Large intestine (tissue), 3 donors: ENCODE data around the gene WFDC10A. TPM values are rescaled to one million over a fixed set of nuclear protein-coding genes. Genes with fewer than 3 reads are reported as not detected.
"Not testable (repeated sequence)": the region's sequence is repeated elsewhere in the genome, so short reads cannot be mapped to it uniquely, and the experiment has no call there.

Source experiments
- DNase-seq, 2 donors: peaks; one replicate each; pipeline versions ENCODE4 v3.0.0 to v3.0.0-alpha.2; 2013
- H3K27ac ChIP-seq: one replicate; pipeline ENCODE4 v1.5.1; 2013; ENCODE audit warnings: low read length
- H3K27me3 ChIP-seq: 2 replicates; pipeline ENCODE4 v1.6.1; 2013; ENCODE audit warnings: low read length; ENCODE audit not compliant: control insufficient read depth, insufficient read depth
- H3K36me3 ChIP-seq: 2 replicates; pipeline ENCODE4 v1.6.1; 2013; ENCODE audit warnings: low read length; ENCODE audit not compliant: control insufficient read depth, insufficient read depth
- H3K4me1 ChIP-seq: one replicate; pipeline ENCODE4 v1.6.1; 2013; ENCODE audit warnings: low read length; ENCODE audit not compliant: control insufficient read depth, insufficient read depth
- H3K4me3 ChIP-seq: one replicate; pipeline ENCODE4 v1.5.1; 2013; ENCODE audit warnings: low read length
- H3K9me3 ChIP-seq: one replicate; pipeline ENCODE4 v1.6.1; 2013; ENCODE audit warnings: mild to moderate bottlenecking, low read depth, low read length, moderate library complexity; ENCODE audit not compliant: control insufficient read depth
- WGBS: methylation state at CpG from one replicate; pipeline ENCODE4 v1.1.5; 2013; ENCODE audit warnings: low lambda C conversion rate; ENCODE audit not compliant: insufficient coverage; 5-methylcytosine and 5-hydroxymethylcytosine counted together
- polyA plus RNA-seq: library from polyadenylated mRNA; unstranded; fragments of 120-200 nt; gene quantifications from one replicate; pipeline ENCODE4 v1.2.1, GENCODE V29; 2013

The WFDC10A gene
- polyA plus RNA-seq, 1 donor = not detected

DNA sequence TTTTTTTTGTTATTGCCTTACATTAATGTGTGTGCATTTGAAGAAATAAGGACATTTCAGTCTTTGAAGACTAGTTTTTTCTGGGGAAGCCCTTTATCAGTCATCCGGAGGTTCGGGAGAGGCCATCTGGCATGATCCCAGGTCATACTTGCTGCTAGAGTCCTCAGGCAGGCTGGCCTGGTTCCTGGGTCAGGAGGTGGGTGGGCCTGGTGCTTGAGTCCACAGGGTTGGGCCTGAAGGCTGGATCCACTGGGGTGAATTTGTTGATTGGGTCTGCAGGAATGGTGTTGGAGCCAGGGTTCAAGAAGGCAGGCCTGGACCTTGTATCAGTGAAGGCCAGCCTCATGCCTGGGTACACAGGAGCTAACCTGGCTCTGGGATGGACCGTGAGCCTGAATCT is 17.3 kb downstream of the WFDC10A start:
- H3K27ac ChIP-seq = no peak overlapping the region
- DNase-seq = no peak
- peaks cover 4% of the 10 kb centered on the region for H3K9me3 ChIP-seq
- H3K4me3 ChIP-seq = no peak overlapping the region
- no peaks in the 10 kb centered on the region for H3K27me3 ChIP-seq
- no peaks in the 10 kb centered on the region for H3K4me1 ChIP-seq
- no CpG with 5 or more reads among the region's 3 CpGs for WGBS
- H3K36me3 ChIP-seq = no peaks in the 10 kb centered on the region

DNA sequence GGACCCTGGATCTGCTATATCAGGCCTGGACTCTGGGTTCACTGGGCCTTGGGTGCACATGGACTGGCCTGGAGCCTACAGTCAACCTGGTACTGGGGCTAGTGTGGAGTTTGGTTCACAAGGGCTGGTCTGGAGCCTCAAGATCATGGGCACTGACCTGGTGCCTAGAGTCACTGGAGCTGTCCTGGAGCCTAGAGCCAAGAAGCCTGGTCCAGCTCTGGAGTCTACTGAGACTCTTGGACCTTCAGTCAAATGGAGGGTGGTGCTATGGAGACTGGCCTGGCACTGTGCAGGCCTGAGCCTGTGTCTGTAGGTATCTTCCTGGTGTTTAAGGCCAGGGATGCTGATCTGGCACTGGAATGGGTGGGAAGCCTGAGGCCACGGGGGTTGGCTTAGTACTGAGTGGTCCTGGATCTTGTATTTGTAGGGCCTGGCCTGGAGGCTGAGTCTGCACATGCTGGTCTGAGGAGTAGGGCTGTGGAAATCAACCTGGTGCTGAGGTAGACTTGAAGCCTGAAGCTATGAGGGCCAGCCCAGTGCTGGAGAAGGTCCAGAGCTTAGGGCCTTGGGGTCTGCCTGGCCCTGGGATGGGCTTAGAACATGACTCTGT is 18.0 kb downstream of the WFDC10A start:
- WGBS = no CpG with 5 or more reads among the region's 1 CpG
- Histone ChIP-seq H3K27me3 (no peaks in the 10 kb centered on the region), H3K4me3 (no peak overlapping the region), H3K36me3 (no peaks in the 10 kb centered on the region), H3K27ac (no peak overlapping the region), H3K4me1 (no peaks in the 10 kb centered on the region), H3K9me3 (peaks cover 4% of the 10 kb centered on the region)
- no peak for DNase-seq

DNA sequence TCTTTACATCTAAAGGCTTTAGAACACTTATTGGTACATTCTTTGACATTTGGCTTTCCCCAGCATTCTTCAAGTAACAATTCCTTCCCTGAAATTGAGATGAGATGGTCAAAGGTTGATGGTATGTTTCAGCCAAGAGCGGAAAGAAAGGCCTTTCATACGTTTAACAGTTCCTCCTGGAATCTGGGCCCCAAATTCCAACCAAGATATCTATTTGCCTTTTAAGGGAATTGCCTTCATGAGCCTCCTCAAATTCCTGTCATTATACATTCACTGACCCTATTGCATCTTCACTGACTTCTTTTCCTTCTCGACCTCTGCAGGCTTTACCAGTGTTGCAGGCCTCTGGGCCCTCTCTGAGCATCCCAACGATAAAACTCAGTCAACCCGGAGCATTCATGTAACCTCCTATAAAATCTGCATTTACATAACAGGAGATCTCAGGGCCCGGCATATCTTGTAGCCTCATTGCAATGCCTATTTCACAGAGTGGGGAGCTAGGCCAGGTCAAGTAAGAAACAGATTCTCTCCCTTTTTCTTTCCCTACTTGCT is 19.8 kb downstream of the WFDC10A start:
- Histone ChIP-seq H3K27me3 (no peaks in the 10 kb centered on the region), H3K27ac (no peak overlapping the region), H3K9me3 (peaks cover 4% of the 10 kb centered on the region), H3K4me1 (no peaks in the 10 kb centered on the region), H3K4me3 (no peak overlapping the region), H3K36me3 (no peaks in the 10 kb centered on the region)
- DNase-seq = no peak
- no CpG with 5 or more reads among the region's 6 CpGs for WGBS

- no CpG with 5 or more reads among the region's 7 CpGs for WGBS
- H3K4me3 ChIP-seq, H3K4me1 ChIP-seq, H3K27ac ChIP-seq, H3K36me3 ChIP-seq, DNase-seq, H3K27me3 ChIP-seq, H3K9me3 ChIP-seq: not testable (repeated sequence)
Measured at GRCh38 chr20:45651726-45652125, 22.2 kb downstream of the WFDC10A start.

DNA sequence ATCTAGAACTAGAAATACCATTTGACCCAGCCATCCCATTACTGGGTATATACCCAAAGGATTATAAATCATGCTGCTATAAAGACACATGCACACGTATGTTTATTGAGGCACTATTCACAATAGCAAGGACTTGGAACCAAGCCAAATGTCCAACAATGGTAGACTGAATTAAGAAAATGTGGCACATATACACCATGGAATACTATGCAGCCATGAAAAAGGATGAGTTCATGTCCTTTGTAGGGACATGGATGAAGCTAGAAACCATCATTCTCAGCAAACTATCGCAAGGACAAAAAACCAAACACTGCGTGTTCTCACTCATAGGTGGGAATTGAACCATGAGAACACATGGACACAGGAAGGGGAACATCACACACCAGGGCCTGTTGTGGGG is 27.5 kb downstream of the WFDC10A start:
- H3K36me3 ChIP-seq, H3K4me3 ChIP-seq, H3K4me1 ChIP-seq, H3K27me3 ChIP-seq, H3K27ac ChIP-seq, H3K9me3 ChIP-seq, DNase-seq: not testable (repeated sequence)
- no CpG with 5 or more reads among the region's 3 CpGs for WGBS

- H3K36me3 ChIP-seq = no peaks in the 10 kb centered on the region
- H3K27me3 ChIP-seq = no peaks in the 10 kb centered on the region
- no peak within 1 kb of the TSS for H3K27ac ChIP-seq
- no peaks in the 10 kb centered on the region for H3K9me3 ChIP-seq
- DNase-seq = no peak
- WGBS = no CpG with 5 or more reads among the region's 1 CpG
- H3K4me3 ChIP-seq = no peak within 1 kb of the TSS
- no peaks in the 10 kb centered on the region for H3K4me1 ChIP-seq
Measured at GRCh38 chr20:45670139-45670538, 40.6 kb downstream of the WFDC10A start, which contains the start of gene WFDC11. TSS of gene WFDC11 (minus strand) at chr20:45670239. CDS start at chr20:45650600, 19,639 bp downstream.

DNA sequence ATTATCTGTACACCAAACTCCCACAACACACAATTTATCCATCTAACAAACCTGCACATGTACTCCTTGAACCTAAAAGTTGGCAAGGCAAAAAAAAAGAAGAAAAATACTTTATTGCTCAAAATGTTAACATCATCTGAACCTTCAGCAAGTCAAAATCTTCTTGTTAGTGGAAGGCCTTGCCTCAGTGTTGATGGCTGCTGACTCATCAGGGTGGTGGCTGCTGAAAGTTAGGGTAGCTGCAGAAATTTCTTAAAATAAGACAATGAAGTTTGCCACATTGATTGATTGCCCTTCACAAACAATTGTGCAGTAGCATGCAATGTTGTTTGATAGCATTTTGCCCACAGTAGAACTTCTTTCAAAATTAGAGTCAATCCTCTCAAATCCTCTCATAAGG is 43.2 kb downstream of the WFDC10A start:
- H3K27ac ChIP-seq = no peak overlapping the region
- H3K4me3 ChIP-seq = no peak overlapping the region
- H3K27me3 ChIP-seq = no peaks in the 10 kb centered on the region
- H3K36me3 ChIP-seq = no peaks in the 10 kb centered on the region
- H3K9me3 ChIP-seq = no peaks in the 10 kb centered on the region
- H3K4me1 ChIP-seq = no peaks in the 10 kb centered on the region
- no peak for DNase-seq

DNA sequence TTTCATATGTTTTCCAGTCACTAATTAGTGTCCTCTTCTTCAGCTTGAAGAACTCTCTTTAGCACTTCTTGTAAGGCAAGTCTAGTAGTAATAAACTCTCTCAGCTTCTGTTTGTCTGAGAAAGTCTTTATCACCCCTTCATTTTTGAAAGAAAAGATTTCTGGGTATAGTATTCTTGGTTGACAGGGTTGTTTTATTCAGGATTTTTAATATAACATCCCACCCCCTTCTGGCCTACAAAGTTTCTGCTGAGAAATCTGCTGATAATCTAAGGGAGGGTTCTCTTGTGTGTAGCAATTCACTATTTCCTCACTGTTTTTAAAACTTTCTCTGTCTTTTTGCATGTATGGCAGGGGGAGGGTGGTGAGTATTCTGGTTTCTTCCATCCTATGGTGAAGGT is 50.1 kb downstream of the WFDC10A start:
- H3K4me1 ChIP-seq = no peaks in the 10 kb centered on the region
- no peaks in the 10 kb centered on the region for H3K9me3 ChIP-seq
- no peaks in the 10 kb centered on the region for H3K36me3 ChIP-seq
- no peak for DNase-seq
- no peak overlapping the region for H3K27ac ChIP-seq
- H3K4me3 ChIP-seq = no peak overlapping the region
- H3K27me3 ChIP-seq = no peaks in the 10 kb centered on the region

Other genes starting within 250 kb of the WFDC10A start
- 36.1 TPM for gene DBNDD2, start 221.4 kb upstream of the WFDC10A start, polyA plus RNA-seq
- 91.6 TPM for gene PIGT, start 213.6 kb upstream of the WFDC10A start, polyA plus RNA-seq
- gene WFDC2, start 160.0 kb upstream of the WFDC10A start, polyA plus RNA-seq = 2.8 TPM
- not detected for gene SPINT3, start 114.1 kb upstream of the WFDC10A start, polyA plus RNA-seq
- gene WFDC6, start 90.3 kb upstream of the WFDC10A start, polyA plus RNA-seq = not detected
- not detected for gene EPPIN, start 82.3 kb upstream of the WFDC10A start, polyA plus RNA-seq
- not detected for gene WFDC8, start 50.5 kb upstream of the WFDC10A start, polyA plus RNA-seq
- not detected for gene WFDC9, start 1.5 kb downstream of the WFDC10A start, polyA plus RNA-seq
- gene WFDC11, start 40.5 kb downstream of the WFDC10A start, polyA plus RNA-seq = not detected
- not detected for gene WFDC13, start 72.3 kb downstream of the WFDC10A start, polyA plus RNA-seq
- not detected for gene WFDC10B, start 75.3 kb downstream of the WFDC10A start, polyA plus RNA-seq
- not detected for gene SPINT4, start 92.6 kb downstream of the WFDC10A start, polyA plus RNA-seq
- 0.57 TPM for gene WFDC3, start 162.1 kb downstream of the WFDC10A start, polyA plus RNA-seq
- gene DNTTIP1, start 162.2 kb downstream of the WFDC10A start, polyA plus RNA-seq = 27.1 TPM
- gene UBE2C, start 182.9 kb downstream of the WFDC10A start, polyA plus RNA-seq = 35.6 TPM
- gene TNNC2, start 197.6 kb downstream of the WFDC10A start, polyA plus RNA-seq = 10.9 TPM
- gene SNX21, start 204.1 kb downstream of the WFDC10A start, polyA plus RNA-seq = 11.1 TPM
- 26.5 TPM for gene ACOT8, start 227.7 kb downstream of the WFDC10A start, polyA plus RNA-seq
- 6.5 TPM for gene ZSWIM3, start 227.9 kb downstream of the WFDC10A start, polyA plus RNA-seq